GM12878 (cell line): Measurements from ENCODE around the gene PKNOX1. TPM values are rescaled to one million over a fixed set of nuclear protein-coding genes. Genes with fewer than 3 reads are reported as not detected.

Experiments used
- CHD2 ChIP-seq: IDR thresholded peaks from 2 replicates; pipeline ENCODE4 v1.6.1; 2011; ENCODE audit warnings: low read depth, low read length, improper control_type of control experiment, borderline replicate concordance
- CREM ChIP-seq: IDR thresholded peaks from 2 replicates; pipeline ENCODE4 v1.6.1; 2014; ENCODE audit warnings: antibody characterized with exemption, low read depth
- DPF2 ChIP-seq: fragments of 450-650 bp; IDR thresholded peaks from 2 replicates; pipeline ENCODE4 v1.6.1; 2017; ENCODE audit warnings: mild to moderate bottlenecking
- E2F4 ChIP-seq: IDR thresholded peaks from 2 replicates; pipeline ENCODE4 v1.6.1; 2012; ENCODE audit warnings: low read depth, low read length, improper control_type of control experiment
- HSF1 ChIP-seq: fragments of 150-350 bp; IDR thresholded peaks from 2 replicates; pipeline ENCODE4 v1.6.1; 2014; ENCODE audit warnings: mild to moderate bottlenecking, low read depth, low read length
- IRF3 ChIP-seq: fragments of 450-650 bp; IDR thresholded peaks from 2 replicates; pipeline ENCODE4 v1.6.1; 2014; ENCODE audit warnings: mild to moderate bottlenecking
- MLLT1 ChIP-seq: fragments of 450-650 bp; IDR thresholded peaks from 2 replicates; pipeline ENCODE4 v1.6.1; 2016; ENCODE audit warnings: mild to moderate bottlenecking
- MXI1 ChIP-seq: fragments of 150-350 bp; IDR thresholded peaks from 2 replicates; pipeline ENCODE4 v1.6.1; 2011; ENCODE audit warnings: low read depth, mild to moderate bottlenecking, inconsistent platforms, low read length, improper control_type of control experiment
- MYC ChIP-seq: IDR thresholded peaks from 2 replicates; pipeline ENCODE4 v1.6.1; 2011; ENCODE audit warnings: mild to moderate bottlenecking, low read length, moderate library complexity, inconsistent platforms; ENCODE audit not compliant: insufficient read depth, insufficient replicate concordance, insufficient read length, severe bottlenecking
- PKNOX1 ChIP-seq: fragments of 450-650 bp; IDR thresholded peaks from 2 replicates; pipeline ENCODE4 v1.6.1; 2016; ENCODE audit warnings: mild to moderate bottlenecking
- RB1 ChIP-seq: fragments of 450-650 bp; formaldehyde crosslinking; IDR thresholded peaks from 2 replicates; pipeline ENCODE4 v1.6.1; 2017; ENCODE audit warnings: mild to moderate bottlenecking, borderline replicate concordance
- SIX5 ChIP-seq: IDR thresholded peaks from 2 replicates; pipeline ENCODE4 v1.6.1; 2011; ENCODE audit warnings: mild to moderate bottlenecking, low read depth, low read length, moderate library complexity; ENCODE audit not compliant: severe bottlenecking
- TAF1 ChIP-seq: IDR thresholded peaks from 2 replicates; pipeline ENCODE4 v1.6.1; 2011; ENCODE audit warnings: mild to moderate bottlenecking, low read depth, low read length, borderline replicate concordance
- TCF7 ChIP-seq: IDR thresholded peaks from 2 replicates; pipeline ENCODE4 v1.6.1; 2014; ENCODE audit warnings: antibody characterized with exemption, borderline replicate concordance
- ZBED1 ChIP-seq: IDR thresholded peaks from 2 replicates; pipeline ENCODE4 v1.6.1; 2016; ENCODE audit warnings: borderline replicate concordance
- ZNF217 ChIP-seq: fragments of 450-650 bp; IDR thresholded peaks from 2 replicates; pipeline ENCODE4 v1.6.1; 2017; ENCODE audit warnings: antibody characterized with exemption, mild to moderate bottlenecking
- ZNF274 ChIP-seq: IDR thresholded peaks from one replicate; pipeline ENCODE4 v1.8.0; 2011; ENCODE audit not compliant: insufficient read length, insufficient read depth
- ZNF687 ChIP-seq: fragments of 450-650 bp; IDR thresholded peaks from 2 replicates; pipeline ENCODE4 v1.6.1; 2017; ENCODE audit warnings: mild to moderate bottlenecking, moderate library complexity
- polyA plus RNA-seq, 11 experiments: library from polyadenylated mRNA; depleted of rRNA in 4 of 11; unstranded in 6 of 11; stranded (reverse) in 5 of 11; fragments of >200 nt; fragmentation: Nextera tagmentation in 4 of 11; fragmentation: Illumina TruSeq in 1 of 11; extraction: Ambion mirVana in 4 of 11; extraction: Trizol in 1 of 11; gene quantifications; 1 replicate in 1 of 11; 2 replicates in 10 of 11; pipeline versions ENCODE4 v1.2.1 to v1.2.3, GENCODE V29; 2011 to 2016; ENCODE audit warnings: inconsistent platforms in 2 of 11, missing spikeins in 2 of 11, low read depth in 1 of 11
- total RNA-seq, 4 experiments: library from RNA; depleted of rRNA in 3 of 4; stranded (reverse); fragments of >200 nt in 3 of 4; fragmentation: Illumina TruSeq in 1 of 4; extraction: Trizol in 1 of 4; gene quantifications; 2 replicates each; pipeline versions ENCODE4 v1.2.1 to v1.2.3, GENCODE V29; 2013 to 2021

PKNOX1 gene
- total and polyA plus RNA-seq, 10 of the 15 experiments (the other 5 are each of a cell fraction or from before 2014, with no cell fraction given) = 6.9 to 23.7 (median 13.2) TPM

GRCh38 chr21:42973991-42974831 is at the start of gene PKNOX1 (continued):
- TF ChIP-seq HSF1 = no peak
- peak; percentile 94 for TF ChIP-seq CREM
- peak; percentile 82; the same call in 1 of the 2 replicates for TF ChIP-seq CHD2
- TF ChIP-seq ZBED1 = no peak
- no peak; the same call in 1 of the 2 replicates for TF ChIP-seq MXI1
- TF ChIP-seq PKNOX1 = peak; percentile 99
- TF ChIP-seq RB1 = no peak; the same call in 1 of the 2 replicates
- peak; percentile 56 for TF ChIP-seq SIX5
- TF ChIP-seq MLLT1 = 0 out of 2 replicates have a peak, but pooled peaks have one; percentile 54
- TF ChIP-seq ZNF217 = no peak
- no peak for TF ChIP-seq ZNF274
- peak; percentile 87 for TF ChIP-seq IRF3
- peak; percentile 100 for TF ChIP-seq DPF2
- peak; percentile 83 for TF ChIP-seq MYC
- no peak for TF ChIP-seq ZNF687
- no peak for TF ChIP-seq TCF7
- TF ChIP-seq TAF1 = 0 out of 2 replicates have a peak, but pooled peaks have one; percentile 48
- 0 out of 2 replicates have a peak, but pooled peaks have one; percentile 25 for TF ChIP-seq E2F4
